Activated CD4-positive, alpha-beta T cell treated with anti-CD3 and anti-CD28 coated beads for 36 hours (primary cell): ENCODE measurements around the gene LRRC61. TPM values are rescaled to one million over a fixed set of nuclear protein-coding genes. Genes with fewer than 3 reads are reported as not detected.

Source experiments
- ATAC-seq: fragments of 200-7000 bp; cut with Tn5 transposase; one replicate; pipeline ENCODE4 v1.10.0; 2021; ENCODE audit warnings: mild to moderate bottlenecking, moderate library complexity
- CTCF ChIA-PET: fragments of 350-600 bp; sonication (Branson Sonifier 250); formaldehyde crosslinking; loops from one replicate; lab custom pipeline; 2021; ENCODE audit warnings: antibody characterized with exemption; lab: Charles Lee
- POLR2A ChIA-PET: fragments of 350-600 bp; sonication (Branson Sonifier 250); formaldehyde crosslinking; loops from one replicate; lab custom pipeline; 2021; ENCODE audit warnings: antibody characterized with exemption, inconsistent platforms; lab: Charles Lee
- DNase-seq: peaks from one replicate; pipeline ENCODE4 v3.0.0-alpha.2; 2020
- H3K27ac Mint-ChIP-seq: one replicate; pipeline ENCODE4 v1.8.0; 2021; ENCODE audit warnings: mixed read lengths
- H3K27me3 Mint-ChIP-seq: one replicate; pipeline ENCODE4 v1.8.0; 2021; ENCODE audit warnings: mixed read lengths
- H3K36me3 Mint-ChIP-seq: one replicate; pipeline ENCODE4 v1.8.0; 2021; ENCODE audit warnings: low read depth, mixed read lengths
- H3K4me1 Mint-ChIP-seq: one replicate; pipeline ENCODE4 v1.8.0; 2021; ENCODE audit warnings: mixed read lengths
- H3K4me3 Mint-ChIP-seq: one replicate; pipeline ENCODE4 v1.8.0; 2021; ENCODE audit warnings: mild to moderate bottlenecking, moderate library complexity, mixed read lengths
- H3K9me3 Mint-ChIP-seq: one replicate; pipeline ENCODE4 v1.8.0; 2021; ENCODE audit warnings: low read depth, mixed read lengths
- intact Hi-C, 2 experiments: fragments of 100-400 bp; cut with DNase I in 1 of 2; cut with micrococcal nuclease in 1 of 2; formaldehyde crosslinking; loops; one replicate each; pipeline versions ENCODE4 v1.14.2 to v1.15.1; 2022 to 2024; cut with DNase I, micrococcal nuclease
- total RNA-seq, 2 experiments: library from RNA; stranded (reverse); gene quantifications; one replicate each; pipeline ENCODE4 v1.2.3, GENCODE V29; 2021

Gene LRRC61
- total RNA-seq, 2 experiments from 2014 or later, result 13.0 to 17.4 TPM

GRCh38 chr7:150323682-150324372 lies 672 bp downstream of the LRRC61 start:
- Mint-ChIP-seq H3K4me3 (peak overlapping the region; percentile 91), H3K4me1 (peaks cover 52% of the 10 kb centered on the region), H3K27me3 (no peaks in the 10 kb centered on the region), H3K27ac (peak overlapping the region; percentile 99), H3K9me3 (no peaks in the 10 kb centered on the region), H3K36me3 (peaks cover 39% of the 10 kb centered on the region)
- intact Hi-C loops, result loop anchor here (1.0 to 5.0 kb wide), 15 partner anchors 33 to 1308 kb away; partner anchors contain the start of genes ZNF775 (in 2 of the 2), ATP6V0E2 (in 1 of the 2), GIMAP5 (in 1 of the 2) and NUB1 (in 1 of the 2)
- ATAC-seq (peak; percentile 16), DNase-seq (no peak)
- CTCF ChIA-PET, result interaction anchor here (0.6 to 0.9 kb wide), 2 partner anchors 50 to 835 kb away, joined by 3 read pairs; no protein-coding TSS in a partner anchor
- POLR2A ChIA-PET, result no interaction called here

DNA sequence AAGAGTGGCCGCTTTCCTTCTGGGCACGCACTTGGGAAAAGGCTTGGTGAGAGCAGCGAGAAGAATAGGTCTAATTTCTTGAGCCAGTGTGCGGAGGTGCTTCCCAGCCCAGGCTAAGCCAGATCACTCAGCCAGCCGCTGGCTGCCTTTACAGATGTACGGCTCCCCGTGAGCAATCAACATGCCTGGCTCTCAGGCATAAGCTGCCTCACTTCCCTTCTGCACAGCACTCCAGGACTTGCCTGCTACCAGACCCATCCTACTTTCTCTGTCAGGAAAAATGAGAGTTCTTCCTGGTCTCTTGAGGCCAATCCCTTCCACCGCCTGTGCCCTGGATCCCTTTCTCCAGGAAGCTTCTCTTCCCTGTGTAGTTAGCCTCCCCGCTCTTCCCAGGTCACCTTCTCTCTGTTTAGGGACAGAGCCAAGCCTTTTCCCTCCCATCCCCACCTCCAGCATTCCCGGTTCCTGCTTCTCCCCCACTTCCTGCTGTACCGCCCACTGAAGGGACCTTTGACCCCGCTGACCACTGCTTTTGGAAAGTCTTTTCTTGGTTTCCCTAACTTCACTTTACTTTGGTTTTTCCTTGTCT lies 1.3 kb downstream of the LRRC61 start:
- POLR2A ChIA-PET, result no interaction called here
- Mint-ChIP-seq H3K9me3 (no peaks in the 10 kb centered on the region), H3K4me3 (peak overlapping the region; percentile 91), H3K36me3 (peaks cover 41% of the 10 kb centered on the region), H3K4me1 (peaks cover 52% of the 10 kb centered on the region), H3K27me3 (no peaks in the 10 kb centered on the region), H3K27ac (peak overlapping the region; percentile 99)
- CTCF ChIA-PET, result no interaction called here
- intact Hi-C loops, result loop anchor here (5.0 kb wide), 9 partner anchors 33 to 1308 kb away; partner anchors contain the start of genes ATP6V0E2 (in 1 of the 2), GIMAP5 (in 1 of the 2), NUB1 (in 1 of the 2) and ZNF775 (in 1 of the 2)
- ATAC-seq (no peak), DNase-seq (peak; percentile 41)

DNA sequence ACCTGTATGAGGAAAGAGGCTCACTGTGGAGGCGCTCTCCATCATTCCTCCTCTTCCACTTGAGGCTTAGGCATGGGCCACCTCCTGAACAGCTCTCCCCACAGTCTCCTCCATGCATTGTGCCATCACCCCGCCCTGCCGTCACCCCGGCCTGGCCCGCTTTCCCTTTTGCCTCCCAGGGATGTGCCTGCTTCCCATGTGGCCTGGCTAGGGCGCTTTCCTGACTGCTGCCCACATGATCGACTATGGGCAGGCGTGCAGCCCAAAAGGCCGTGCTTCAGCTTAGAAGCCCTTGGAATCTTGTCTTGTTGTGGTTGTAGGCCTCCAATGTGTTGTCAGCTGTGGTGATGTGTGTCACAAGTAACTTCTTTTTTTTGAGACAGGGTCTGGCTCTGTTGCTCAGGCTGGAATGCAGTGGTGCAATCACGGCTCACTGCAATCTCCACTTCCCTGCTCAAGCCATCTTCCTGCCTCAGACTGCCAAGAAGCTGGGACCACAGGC lies 2.0 kb downstream of the LRRC61 start:
- Mint-ChIP-seq H3K27ac (peak overlapping the region; percentile 99), H3K36me3 (peaks cover 41% of the 10 kb centered on the region), H3K4me3 (peak overlapping the region; percentile 91), H3K27me3 (no peaks in the 10 kb centered on the region), H3K9me3 (no peaks in the 10 kb centered on the region), H3K4me1 (peaks cover 49% of the 10 kb centered on the region)
- POLR2A ChIA-PET, result interaction anchor here (0.8 kb wide), 1 partner anchor 11 kb away, joined by 3 read pairs; no protein-coding TSS in a partner anchor
- ATAC-seq (no peak), DNase-seq (no peak)
- intact Hi-C loops, result no loop called here
- CTCF ChIA-PET, result interaction anchor here (0.7 to 0.8 kb wide), 2 partner anchors 36 to 478 kb away, joined by 3 read pairs; no protein-coding TSS in a partner anchor

- DNase-seq (no peak), ATAC-seq (no peak)
- ChIA-PET CTCF (interaction anchor here (0.7 to 0.8 kb wide), 2 partner anchors 14 to 35 kb away, joined by 3 read pairs; no protein-coding TSS in a partner anchor), POLR2A (interaction anchor here (0.8 kb wide), 1 partner anchor 10 kb away, joined by 3 read pairs; no protein-coding TSS in a partner anchor)
- intact Hi-C loops, result no loop called here
- peaks cover 43% of the 10 kb centered on the region for H3K4me1 Mint-ChIP-seq
- H3K27ac Mint-ChIP-seq, result no peak overlapping the region
- no peaks in the 10 kb centered on the region for H3K9me3 Mint-ChIP-seq
- no peaks in the 10 kb centered on the region for H3K27me3 Mint-ChIP-seq
- H3K4me3 Mint-ChIP-seq, result no peak overlapping the region
- H3K36me3 Mint-ChIP-seq, result peaks cover 43% of the 10 kb centered on the region
Measured at GRCh38 chr7:150325901-150326300, 2.7 kb downstream of the LRRC61 start.

DNA sequence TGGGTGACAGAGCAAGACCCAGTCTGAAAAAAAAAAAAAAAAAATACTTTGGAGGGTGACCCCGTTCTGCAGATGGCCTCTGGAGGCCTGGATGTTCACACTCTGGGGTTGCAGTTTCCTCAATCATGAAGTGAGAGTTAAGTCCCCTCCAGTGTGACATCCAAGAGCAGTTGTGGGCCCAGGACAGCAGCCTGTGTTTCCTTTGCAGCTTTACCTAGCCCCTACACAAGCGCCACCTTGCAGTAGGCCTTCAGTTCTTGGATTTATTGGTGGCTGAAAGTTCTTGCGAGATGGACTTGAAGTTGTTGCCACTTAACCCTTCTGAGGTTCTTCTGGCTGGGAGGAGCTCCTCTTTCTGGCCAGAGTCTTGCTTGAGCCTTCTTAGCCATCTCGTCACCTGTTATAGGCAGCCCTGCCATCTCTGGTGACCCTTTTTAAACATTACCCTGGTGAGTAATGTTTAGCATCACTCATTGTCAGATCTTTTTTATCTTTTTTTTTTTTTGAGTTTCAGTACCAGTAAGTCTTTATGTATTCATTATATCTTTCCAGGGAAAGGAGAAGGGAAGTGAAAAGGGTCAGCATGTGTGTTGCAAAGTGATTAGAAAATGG lies 3.6 kb downstream of the LRRC61 start:
- no peak for DNase-seq
- ChIA-PET CTCF (no interaction called here), POLR2A (no interaction called here)
- no peak overlapping the region for H3K27ac Mint-ChIP-seq
- no peaks in the 10 kb centered on the region for H3K9me3 Mint-ChIP-seq
- no peak for ATAC-seq
- no peaks in the 10 kb centered on the region for H3K27me3 Mint-ChIP-seq
- no peak overlapping the region for H3K4me3 Mint-ChIP-seq
- intact Hi-C loops, result no loop called here
- peaks cover 35% of the 10 kb centered on the region for H3K4me1 Mint-ChIP-seq
- H3K36me3 Mint-ChIP-seq, result peaks cover 46% of the 10 kb centered on the region

DNA sequence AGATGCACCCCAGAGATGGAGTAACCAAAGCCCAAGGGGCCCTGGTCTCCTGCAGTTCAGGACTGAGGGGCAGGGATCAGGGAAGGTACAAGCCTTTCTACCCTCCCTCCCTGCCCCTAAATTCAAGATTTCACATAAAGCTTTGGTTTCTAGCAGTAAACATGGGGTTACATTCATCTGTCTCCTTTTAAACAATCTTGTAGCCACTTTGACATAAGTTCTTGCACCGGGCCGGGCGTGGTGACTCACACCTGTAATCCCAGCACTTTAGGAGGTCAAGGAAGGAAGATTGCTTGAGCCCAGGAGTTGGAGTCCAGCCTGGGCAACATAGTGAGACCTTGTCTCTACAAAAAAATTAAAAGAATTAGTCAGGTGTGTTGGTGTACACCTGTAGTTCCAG lies 4.2 kb downstream of the LRRC61 start:
- peaks cover 42% of the 10 kb centered on the region for H3K36me3 Mint-ChIP-seq
- ATAC-seq (no peak), DNase-seq (no peak)
- POLR2A ChIA-PET, result no interaction called here
- H3K27me3 Mint-ChIP-seq, result no peaks in the 10 kb centered on the region
- peaks cover 30% of the 10 kb centered on the region for H3K4me1 Mint-ChIP-seq
- CTCF ChIA-PET, result no interaction called here
- no peak overlapping the region for H3K27ac Mint-ChIP-seq
- no peak overlapping the region for H3K4me3 Mint-ChIP-seq
- intact Hi-C loops, result no loop called here
- H3K9me3 Mint-ChIP-seq, result no peaks in the 10 kb centered on the region

GRCh38 chr7:150329331-150330120 lies 6.4 kb downstream of the LRRC61 start:
- no peak overlapping the region for H3K27ac Mint-ChIP-seq
- POLR2A ChIA-PET, result interaction anchor here (0.7 to 0.8 kb wide), 2 partner anchors 9 to 776 kb away, joined by 3 to 4 read pairs; no protein-coding TSS in a partner anchor

DNA sequence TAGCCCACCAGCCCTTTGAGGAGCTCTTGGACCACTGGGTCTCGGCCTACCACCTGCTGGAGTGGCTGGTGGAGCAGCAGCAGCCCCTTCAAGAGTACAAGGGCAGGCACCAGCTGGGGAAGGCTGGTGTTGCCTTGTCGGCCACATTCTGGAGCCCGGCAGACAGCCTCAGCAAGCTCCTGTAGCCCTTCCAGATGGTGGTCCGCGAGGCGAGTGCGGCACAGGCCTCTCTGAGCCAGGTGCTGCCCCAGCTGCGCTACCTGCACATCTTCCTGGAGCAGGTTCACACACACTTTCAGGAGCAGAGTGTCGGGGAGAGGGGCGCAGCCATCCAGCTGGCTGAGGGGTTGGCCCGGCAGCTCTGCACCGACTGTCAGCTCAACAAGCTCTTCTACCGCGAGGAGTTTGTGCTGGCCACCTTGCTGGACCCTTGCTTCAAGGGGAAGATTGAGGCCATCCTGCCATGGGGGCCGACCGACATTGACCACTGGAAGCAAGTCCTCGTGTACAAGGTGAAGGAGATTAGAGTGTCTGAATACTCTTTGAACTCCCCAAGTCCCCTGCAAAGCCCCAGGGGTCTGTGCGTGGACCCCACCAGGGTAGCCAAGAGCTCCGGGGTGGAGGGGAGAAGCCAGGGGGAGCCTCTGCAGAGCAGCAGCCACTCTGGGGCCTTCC lies 7.2 kb downstream of the LRRC61 start:
- ChIA-PET CTCF (no interaction called here), POLR2A (interaction anchor here (0.7 to 0.8 kb wide), 2 partner anchors 10 to 775 kb away, joined by 3 to 4 read pairs; no protein-coding TSS in a partner anchor)
- no peaks in the 10 kb centered on the region for H3K27me3 Mint-ChIP-seq
- DNase-seq (no peak), ATAC-seq (no peak)
- no peak overlapping the region for H3K27ac Mint-ChIP-seq
- H3K9me3 Mint-ChIP-seq, result no peaks in the 10 kb centered on the region
- H3K36me3 Mint-ChIP-seq, result peaks cover 28% of the 10 kb centered on the region
- H3K4me1 Mint-ChIP-seq, result peaks cover 11% of the 10 kb centered on the region
- intact Hi-C loops, result no loop called here
- no peak overlapping the region for H3K4me3 Mint-ChIP-seq

More at GRCh38 chr7:150329331-150330120, 6.4 kb downstream of the LRRC61 start:
- Mint-ChIP-seq H3K9me3 (no peaks in the 10 kb centered on the region), H3K4me3 (no peak overlapping the region), H3K4me1 (peaks cover 20% of the 10 kb centered on the region), H3K36me3 (peaks cover 36% of the 10 kb centered on the region), H3K27me3 (no peaks in the 10 kb centered on the region)
- intact Hi-C loops, result no loop called here
- ATAC-seq (no peak), DNase-seq (no peak)
- CTCF ChIA-PET, result no interaction called here

DNA sequence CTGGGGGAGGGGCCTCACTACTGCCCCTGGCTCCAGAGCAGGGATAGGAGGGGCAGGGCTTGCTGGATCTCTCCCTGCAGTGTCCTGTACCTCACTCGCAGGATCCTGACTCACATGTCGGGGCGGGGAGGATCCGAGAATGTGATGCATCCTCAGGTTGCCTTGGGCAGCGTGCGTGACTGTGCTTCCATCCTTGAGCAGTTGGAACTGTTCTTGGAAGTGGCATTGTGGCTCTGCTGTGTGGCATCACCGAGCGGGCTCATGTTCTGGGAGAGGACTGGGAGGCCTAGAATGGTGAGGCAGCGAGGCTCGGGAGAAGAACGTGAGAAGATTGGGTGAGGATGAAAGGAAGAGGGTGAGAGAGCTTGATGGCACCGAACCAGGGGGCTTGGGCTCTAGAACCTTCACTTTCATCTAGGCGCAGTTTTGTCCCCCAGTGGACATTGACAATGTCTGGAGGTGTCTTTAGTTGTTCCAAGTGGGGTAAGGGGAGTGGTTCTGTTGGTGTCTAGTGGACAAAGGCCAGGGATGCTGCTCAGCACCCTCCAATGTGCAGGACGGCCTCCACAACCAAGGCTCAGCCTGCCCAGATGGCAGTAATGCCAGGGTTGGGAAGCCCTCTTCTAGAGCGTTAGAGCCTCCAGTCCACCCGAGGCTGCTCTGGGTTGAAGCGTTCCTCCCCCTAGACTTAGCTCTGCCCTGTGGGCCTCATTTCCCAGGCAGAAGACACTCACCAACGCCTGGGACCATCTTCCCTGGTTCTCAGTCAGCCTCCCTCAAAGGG lies 9.9 kb downstream of the LRRC61 start:
- Mint-ChIP-seq H3K9me3 (no peaks in the 10 kb centered on the region), H3K36me3 (peaks cover 14% of the 10 kb centered on the region), H3K4me1 (no peaks in the 10 kb centered on the region), H3K27ac (no peak overlapping the region), H3K4me3 (no peak overlapping the region), H3K27me3 (no peaks in the 10 kb centered on the region)
- CTCF ChIA-PET, result no interaction called here
- POLR2A ChIA-PET, result no interaction called here
- DNase-seq, result no peak
- no peak for ATAC-seq
- intact Hi-C loops, result no loop called here

- H3K27me3 Mint-ChIP-seq, result no peaks in the 10 kb centered on the region
- intact Hi-C loops, result no loop called here
- ChIA-PET POLR2A (no interaction called here), CTCF (no interaction called here)
- peaks cover 14% of the 10 kb centered on the region for H3K36me3 Mint-ChIP-seq
- no peak for DNase-seq
- ATAC-seq, result no peak
- no peak overlapping the region for H3K4me3 Mint-ChIP-seq
- H3K9me3 Mint-ChIP-seq, result no peaks in the 10 kb centered on the region
- H3K27ac Mint-ChIP-seq, result no peak overlapping the region
- H3K4me1 Mint-ChIP-seq, result no peaks in the 10 kb centered on the region
Measured at GRCh38 chr7:150333659-150334058, 10.5 kb downstream of the LRRC61 start.
